Activated naive CD4-positive, alpha-beta T cell treated with anti-CD3 and anti-CD28 coated beads, Interleukin-2, amount 50 U/mL, for 72 hours (primary cell): ENCODE results near the gene TSPAN5. TPM values are rescaled to one million over a fixed set of nuclear protein-coding genes. Genes with fewer than 3 reads are reported as not detected.
"Not testable (repeated sequence)": the region's sequence is repeated elsewhere in the genome, so short reads cannot be mapped to it uniquely, and the experiment has no call there.

Source experiments
- ATAC-seq, 2 donors: fragments of 150-1000 bp; cut with Tn5 transposase; 2 replicates each; pipeline ENCODE4 v1.10.0; 2021; ENCODE audit warnings: mild to moderate bottlenecking in 2 of 2, moderate library complexity in 2 of 2
- DNase-seq, 2 donors: peaks; one replicate each; pipeline ENCODE4 v3.0.0; 2021 to 2022; ENCODE audit warnings: low spot score in 2 of 2
- H3K27ac Mint-ChIP-seq, 2 donors: one replicate each; pipeline ENCODE4 v1.8.0; 2022; ENCODE audit warnings: mild to moderate bottlenecking in 2 of 2, mixed read lengths in 2 of 2
- H3K36me3 Mint-ChIP-seq, 2 donors: one replicate each; pipeline ENCODE4 v1.8.0; 2022; ENCODE audit warnings: mixed read lengths in 2 of 2
- H3K9me3 Mint-ChIP-seq, 2 donors: one replicate each; pipeline ENCODE4 v1.8.0; 2022; ENCODE audit warnings: mixed read lengths in 2 of 2
- total RNA-seq, 2 donors: library from RNA; stranded (reverse); gene quantifications; one replicate each; pipeline ENCODE4 v1.2.3, GENCODE V29; 2022

The TSPAN5 gene
- total RNA-seq, 2 donors from 2014 or later = 11.0 to 26.7 TPM

DNA sequence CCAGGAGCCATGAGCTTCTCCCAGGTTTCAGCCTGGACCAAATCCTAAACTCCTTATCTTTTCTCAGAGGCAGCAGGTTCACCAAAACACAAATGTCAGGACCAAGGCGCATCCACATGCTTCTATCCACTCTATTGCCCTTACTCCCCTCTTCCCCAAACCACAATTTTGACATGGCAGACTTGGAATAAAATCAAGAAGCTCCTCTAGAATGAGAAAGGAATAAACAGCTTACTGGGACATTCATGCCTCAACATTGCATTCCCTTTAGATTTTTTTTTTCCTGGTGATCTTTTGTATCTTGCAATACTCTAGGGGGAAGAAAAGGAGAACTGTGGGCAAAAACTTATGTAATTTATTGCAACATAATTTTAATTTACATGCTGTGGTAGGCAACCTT, 119.1 kb downstream of the TSPAN5 start:
- DNase-seq (no peak), ATAC-seq (no peak)
- Mint-ChIP-seq H3K27ac (no peak overlapping the region), H3K36me3 (peaks cover 0 to 20% of the 10 kb centered on the region in 2 donors), H3K9me3 (peaks cover 0 to 4% of the 10 kb centered on the region in 2 donors)

DNA sequence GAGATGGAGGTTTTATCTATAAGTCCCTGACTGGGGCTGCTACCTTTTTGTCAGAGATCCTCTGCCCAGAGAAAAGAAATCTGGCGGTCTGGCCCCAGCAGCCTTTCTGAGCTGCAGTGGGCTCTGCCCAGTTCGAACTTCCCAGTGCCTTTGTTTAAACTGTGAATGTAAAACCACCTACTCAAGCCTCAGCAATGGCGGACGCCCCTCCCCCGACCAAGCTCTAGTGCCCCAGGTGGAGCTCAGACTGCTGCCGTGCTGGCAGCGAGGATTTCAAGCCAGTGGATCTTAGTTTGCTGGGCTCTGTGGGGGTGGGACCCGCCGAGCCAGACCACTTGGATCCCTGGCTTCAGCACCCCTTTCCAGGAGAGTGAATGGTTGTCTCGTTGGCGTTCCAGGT, 121.8 kb downstream of the TSPAN5 start:
- Mint-ChIP-seq H3K9me3 (peaks cover 4 to 12% of the 10 kb centered on the region in 2 donors), H3K27ac (no peak overlapping the region), H3K36me3 (peaks cover 5 to 40% of the 10 kb centered on the region in 2 donors)
- ATAC-seq (no peak), DNase-seq (no peak)

DNA sequence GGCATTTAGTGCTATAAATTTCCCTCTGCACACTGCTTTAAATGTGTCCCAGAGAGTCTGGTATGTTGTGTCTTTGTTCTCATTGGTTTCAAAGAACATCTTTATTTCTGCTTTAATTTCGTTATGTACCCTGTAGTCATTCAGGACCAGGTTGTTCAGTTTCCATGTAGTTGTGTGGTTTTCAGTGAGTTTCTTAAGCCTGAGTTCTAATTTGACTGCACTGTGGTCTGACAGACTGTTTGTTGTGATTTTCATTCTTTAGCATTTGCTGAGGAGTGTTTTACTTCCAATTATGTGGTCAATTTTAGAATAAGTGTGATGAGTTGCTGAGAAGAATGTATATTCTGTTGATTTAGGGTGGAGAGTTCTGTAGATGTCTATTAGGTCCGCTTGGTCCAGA, 124.3 kb downstream of the TSPAN5 start:
- H3K9me3 Mint-ChIP-seq = peaks cover 4 to 12% of the 10 kb centered on the region in 2 donors
- H3K27ac Mint-ChIP-seq = peak overlapping the region in 1 of 2 donors; percentile 88
- peaks cover 5 to 37% of the 10 kb centered on the region in 2 donors for H3K36me3 Mint-ChIP-seq
- ATAC-seq, DNase-seq: not testable (repeated sequence)

DNA sequence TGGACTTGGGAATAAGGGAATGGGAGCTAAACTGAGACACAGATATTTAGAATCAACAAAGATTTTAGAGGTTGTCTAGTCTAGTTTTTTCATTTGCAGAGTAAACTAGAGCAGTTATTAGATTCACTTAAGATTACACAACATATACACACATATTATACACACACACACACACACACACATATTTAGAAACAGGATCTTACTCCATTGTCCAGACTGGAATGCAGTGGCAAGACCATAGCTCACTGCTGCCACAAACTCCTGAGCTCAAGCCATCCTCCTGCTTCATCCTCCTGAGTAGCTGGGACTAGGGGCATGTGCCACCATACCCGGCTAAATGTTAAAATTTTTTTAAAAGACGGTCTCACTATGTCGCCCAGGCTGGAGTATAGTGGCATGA, 127.8 kb downstream of the TSPAN5 start:
- Mint-ChIP-seq H3K9me3 (peaks cover 4 to 12% of the 10 kb centered on the region in 2 donors), H3K36me3 (peaks cover 5 to 30% of the 10 kb centered on the region in 2 donors), H3K27ac (no peak overlapping the region)
- ATAC-seq (no peak), DNase-seq (no peak)

DNA sequence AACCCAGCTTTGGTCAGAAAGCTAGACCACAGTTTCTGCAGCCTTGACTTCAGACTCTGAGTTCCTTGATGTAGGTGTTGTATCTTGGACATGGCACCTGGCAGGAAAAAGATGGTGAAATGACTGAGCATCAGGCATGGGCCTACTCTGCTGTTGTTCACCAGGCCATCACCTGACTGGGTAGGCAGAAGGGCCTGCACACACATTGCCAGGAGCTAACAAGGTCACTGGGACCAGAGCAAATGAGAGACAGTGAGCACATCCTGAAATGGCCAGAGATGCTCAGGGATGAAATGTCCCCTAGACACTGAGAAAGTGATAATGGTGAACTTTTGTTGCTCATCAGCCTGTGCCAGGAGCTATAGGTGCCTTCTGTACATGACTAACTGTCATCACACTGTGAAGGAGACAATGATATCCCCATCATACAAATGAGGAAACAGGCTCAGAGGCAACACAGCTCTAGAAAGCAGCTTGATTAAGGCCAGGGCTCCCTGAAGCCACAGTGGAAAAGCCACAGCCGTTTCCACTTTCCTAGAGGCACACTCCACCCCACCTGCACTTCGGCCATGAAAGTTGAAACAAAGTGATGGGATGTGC, 128.3 kb downstream of the TSPAN5 start:
- peak in 1 of 2 donors; percentile 33 for ATAC-seq
- H3K27ac Mint-ChIP-seq = peak overlapping the region in 1 of 2 donors; percentile 15
- no peak for DNase-seq
- peaks cover 5 to 27% of the 10 kb centered on the region in 2 donors for H3K36me3 Mint-ChIP-seq
- peaks cover 4 to 12% of the 10 kb centered on the region in 2 donors for H3K9me3 Mint-ChIP-seq

DNA sequence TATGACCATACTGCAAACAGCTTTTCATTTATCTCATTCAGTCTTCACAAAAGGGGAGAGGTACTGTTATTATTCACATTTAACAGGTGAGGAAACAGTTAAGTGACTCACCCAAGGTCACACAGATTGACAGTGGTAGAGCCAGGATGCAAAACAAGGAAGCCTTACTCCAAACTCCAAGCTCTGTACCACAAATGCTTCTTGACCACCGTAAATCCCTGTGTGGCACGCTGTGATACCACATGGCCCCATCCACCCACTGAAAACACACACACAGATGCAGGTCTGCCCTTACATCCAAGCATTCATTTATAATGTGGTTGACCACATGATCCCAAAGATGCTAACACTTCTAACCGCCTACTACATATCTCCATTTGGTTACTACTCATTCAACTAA, 129.5 kb downstream of the TSPAN5 start:
- DNase-seq (peak in 1 of 2 donors; percentile 26), ATAC-seq (peak; percentile 80 to 89)
- Mint-ChIP-seq H3K36me3 (peaks cover under 1 to 24% of the 10 kb centered on the region in 2 donors), H3K27ac (peak overlapping the region in 1 of 2 donors; percentile 2), H3K9me3 (peaks cover 1 to 4% of the 10 kb centered on the region in 2 donors)

DNA sequence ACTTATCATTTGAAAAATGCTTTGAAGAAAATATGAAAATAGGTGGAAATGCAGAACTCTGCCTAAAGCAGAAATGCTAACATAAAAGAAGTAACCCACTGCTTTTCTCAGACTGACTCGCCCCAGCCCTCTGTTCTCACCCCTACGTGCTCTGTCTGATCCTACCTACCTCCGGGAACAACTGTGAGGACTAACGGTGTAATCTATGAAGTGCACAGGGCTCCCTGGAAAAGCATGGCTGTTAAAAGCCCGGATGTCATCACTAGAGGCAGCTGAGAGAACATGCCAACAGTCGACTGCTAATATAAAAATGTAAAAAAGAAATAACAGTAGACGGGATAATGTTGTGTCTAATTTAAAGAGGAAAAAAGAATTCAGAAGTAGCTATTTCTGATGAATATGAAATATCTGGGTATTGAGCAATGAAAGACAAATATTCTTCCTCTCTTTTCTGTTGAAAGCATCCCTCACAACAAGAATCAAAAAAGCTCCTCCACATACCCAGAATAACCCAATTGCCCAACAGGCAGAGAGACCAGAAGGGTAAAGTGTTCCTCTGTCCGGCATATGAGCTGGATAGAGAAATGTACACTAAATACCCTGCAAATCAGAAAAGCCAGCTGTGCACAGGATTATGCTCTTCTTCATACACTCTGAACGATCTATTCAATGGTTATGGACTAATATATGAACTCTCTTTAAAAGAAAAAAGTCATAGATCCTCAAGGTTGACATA, 130.7 kb downstream of the TSPAN5 start:
- ATAC-seq = no peak
- no peak for DNase-seq
- Mint-ChIP-seq H3K36me3 (peaks cover 0 to 18% of the 10 kb centered on the region in 2 donors), H3K27ac (no peak overlapping the region), H3K9me3 (peaks cover 0 to 3% of the 10 kb centered on the region in 2 donors)

DNA sequence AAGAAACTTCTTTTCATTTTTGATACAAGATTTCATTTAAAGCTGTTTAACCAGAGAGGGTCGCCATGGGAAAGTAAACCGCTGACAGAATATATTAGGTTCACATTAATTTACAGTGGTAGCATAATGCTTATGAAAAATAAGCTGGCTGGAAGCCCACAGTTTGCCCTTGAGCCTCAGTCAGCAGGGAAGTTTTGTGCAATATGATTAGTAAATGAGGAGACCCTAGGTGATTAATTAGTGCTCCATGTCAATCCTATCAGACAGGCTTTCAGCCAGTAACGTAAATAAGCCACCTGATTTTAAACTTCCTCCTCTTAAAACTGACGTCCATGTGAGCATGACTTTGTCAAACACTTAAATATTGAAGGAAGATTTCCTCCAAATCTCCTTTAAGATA, 134.2 kb downstream of the TSPAN5 start:
- no peak for ATAC-seq
- H3K9me3 Mint-ChIP-seq = no peaks in the 10 kb centered on the region
- no peak for DNase-seq
- H3K36me3 Mint-ChIP-seq = peaks cover 0 to 6% of the 10 kb centered on the region in 2 donors
- no peak overlapping the region for H3K27ac Mint-ChIP-seq

DNA sequence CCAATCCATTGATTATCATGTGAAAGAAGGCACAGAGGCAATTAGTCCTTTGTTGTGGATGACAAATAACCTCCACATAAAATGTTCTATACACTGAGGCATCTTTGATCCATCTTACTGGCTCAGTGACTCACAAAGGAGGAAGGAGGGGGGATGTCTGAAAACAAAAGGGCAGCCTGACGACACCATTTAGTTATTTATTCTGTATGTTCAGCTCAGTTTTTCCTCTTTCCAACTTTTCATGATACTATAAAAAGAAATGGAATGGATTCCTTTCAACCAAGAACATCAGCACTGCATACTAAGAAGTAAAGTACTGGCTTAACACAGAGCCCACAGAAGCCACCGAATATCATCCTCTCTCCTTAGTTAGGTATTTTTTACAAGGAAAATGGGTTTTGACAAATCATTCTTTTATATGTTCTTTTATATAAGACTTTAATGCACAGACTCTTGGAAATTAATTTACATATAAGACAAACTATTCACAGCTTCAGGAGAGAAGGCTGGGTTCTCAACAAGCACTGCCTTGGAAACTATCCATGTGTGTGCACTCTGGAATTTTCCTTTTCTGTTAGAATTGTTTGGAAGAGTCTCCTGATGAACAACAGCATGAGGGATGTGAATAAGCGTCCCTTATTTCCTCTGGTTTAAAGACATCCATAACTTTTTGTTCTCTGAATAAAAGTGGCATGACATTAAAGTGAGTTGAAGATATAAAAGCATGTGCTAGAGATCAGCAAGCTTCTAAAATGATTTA, 135.6 kb downstream of the TSPAN5 start:
- Mint-ChIP-seq H3K27ac (peak overlapping the region; percentile 54 to 84), H3K36me3 (peaks cover 0 to 6% of the 10 kb centered on the region in 2 donors), H3K9me3 (no peaks in the 10 kb centered on the region)
- ATAC-seq = peak; percentile 84 to 91
- no peak for DNase-seq

DNA sequence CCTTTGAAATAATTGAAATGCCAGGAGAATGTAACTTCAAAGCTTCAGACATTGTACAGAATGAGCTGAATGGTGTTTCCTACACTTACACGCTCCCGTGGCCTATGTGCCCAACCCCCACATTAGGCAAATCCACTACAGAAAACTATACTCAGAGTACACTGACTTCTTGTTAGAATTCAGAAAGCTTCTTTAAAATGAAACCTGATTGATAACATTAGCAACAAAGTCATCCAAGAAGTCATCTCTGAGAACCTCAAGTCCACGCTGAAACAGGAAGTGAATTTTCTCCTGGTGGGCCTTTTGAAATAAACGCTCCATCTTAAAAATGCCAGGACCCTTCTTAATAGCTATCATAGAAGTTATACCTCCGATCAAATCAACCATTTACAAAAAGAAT, 136.3 kb downstream of the TSPAN5 start:
- peaks cover 0 to 8% of the 10 kb centered on the region in 2 donors for H3K36me3 Mint-ChIP-seq
- no peak for DNase-seq
- peak; percentile 14 to 60 for ATAC-seq
- H3K27ac Mint-ChIP-seq = peak overlapping the region; percentile 54 to 84
- no peaks in the 10 kb centered on the region for H3K9me3 Mint-ChIP-seq

DNA sequence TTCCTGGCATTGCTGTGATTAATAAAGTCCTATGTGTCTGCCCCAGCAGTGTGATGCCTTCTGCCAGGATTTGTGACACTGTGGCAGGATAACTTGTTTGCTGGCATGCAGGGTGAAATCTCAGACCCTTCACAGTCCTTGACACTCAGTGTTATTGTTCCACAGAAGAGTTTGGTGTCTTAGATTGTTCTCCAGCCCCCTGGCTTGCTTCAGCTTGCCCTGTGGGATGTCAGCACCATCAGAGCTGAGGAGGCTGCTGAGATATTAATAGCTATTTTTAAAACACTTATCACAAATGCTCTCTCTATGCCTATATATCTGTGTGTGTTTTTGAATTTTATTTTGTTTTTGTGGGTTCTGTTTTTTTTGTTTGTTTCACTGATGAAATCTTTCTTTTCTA, 136.9 kb downstream of the TSPAN5 start:
- peaks cover 0 to 12% of the 10 kb centered on the region in 2 donors for H3K36me3 Mint-ChIP-seq
- ATAC-seq = no peak
- no peak for DNase-seq
- H3K9me3 Mint-ChIP-seq = no peaks in the 10 kb centered on the region
- H3K27ac Mint-ChIP-seq = peak overlapping the region; percentile 54 to 84

DNA sequence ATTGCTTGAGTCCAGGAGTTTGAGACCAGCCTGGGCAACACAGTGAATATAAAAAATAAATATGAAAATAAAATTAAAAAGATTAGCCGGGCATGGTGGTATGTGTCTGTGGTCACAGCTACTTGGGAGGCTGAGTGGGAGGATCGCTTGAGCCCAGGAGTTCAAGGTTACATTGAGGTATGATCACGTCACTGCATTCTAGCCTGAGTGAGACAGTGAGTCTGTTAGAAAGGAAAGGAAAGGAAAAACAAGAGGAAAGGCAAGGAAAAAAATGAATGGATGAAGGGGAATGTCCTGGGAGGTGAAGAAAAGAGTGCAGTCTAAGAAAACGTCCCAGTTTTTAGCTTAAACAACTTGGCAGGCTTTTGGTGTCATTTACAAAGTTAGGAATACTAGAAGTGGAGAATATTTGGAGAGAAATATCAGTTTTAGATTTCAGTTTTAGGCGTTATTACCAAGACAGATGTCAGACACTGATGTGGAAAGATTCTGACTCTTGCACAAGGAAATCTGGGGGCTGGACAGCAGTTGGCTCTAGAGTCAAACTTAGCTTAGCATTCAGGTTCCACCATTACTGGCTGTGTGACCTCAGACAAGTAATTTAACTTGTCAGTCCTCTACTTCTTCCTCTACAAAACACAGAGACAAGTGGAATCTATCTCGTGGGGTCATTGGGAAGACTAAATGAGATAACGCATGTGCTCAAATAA, 139.0 kb downstream of the TSPAN5 start:
- H3K9me3 Mint-ChIP-seq = no peaks in the 10 kb centered on the region
- H3K27ac Mint-ChIP-seq = peak overlapping the region; percentile 4 to 62
- no peak for DNase-seq

DNA sequence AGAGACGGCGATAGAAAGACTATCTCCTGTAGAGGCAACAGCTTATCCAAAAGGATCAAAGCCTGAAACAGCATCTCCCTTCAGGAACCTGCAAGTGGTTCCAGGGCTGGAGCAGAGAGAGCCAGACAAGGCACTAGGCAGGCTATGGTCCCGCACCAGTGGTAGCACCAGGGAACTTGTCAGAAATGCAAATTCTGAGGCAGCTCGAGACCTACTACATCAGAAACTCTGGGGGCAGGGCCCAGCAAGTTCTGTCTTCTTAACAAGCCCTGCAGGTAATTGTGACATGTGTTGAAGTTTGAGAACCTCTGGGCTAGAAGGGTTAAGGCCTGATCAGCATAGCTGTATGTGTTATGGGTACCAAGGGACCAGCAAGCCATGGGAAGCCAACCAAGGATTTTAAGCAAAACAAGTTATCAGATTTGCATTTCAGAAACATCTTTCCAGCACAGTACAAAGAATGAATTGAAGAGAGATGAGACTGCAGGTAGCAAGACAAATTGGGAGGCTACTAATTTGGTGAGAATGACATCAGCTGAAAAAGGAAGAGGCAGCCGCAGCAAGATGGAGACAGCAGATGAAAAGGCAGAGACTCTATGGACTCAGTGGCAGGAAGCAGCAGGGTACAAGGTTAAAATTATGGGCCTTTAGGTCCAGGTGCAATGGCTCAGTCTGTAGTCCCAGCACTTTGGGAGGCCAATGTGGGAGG, 139.7 kb downstream of the TSPAN5 start:
- H3K9me3 Mint-ChIP-seq = no peaks in the 10 kb centered on the region
- DNase-seq (no peak), ATAC-seq (peak; percentile 14 to 30)
- H3K36me3 Mint-ChIP-seq = peaks cover 0 to 15% of the 10 kb centered on the region in 2 donors
- peak overlapping the region; percentile 0 to 62 for H3K27ac Mint-ChIP-seq

More for the DNA sequence above, 139.0 kb downstream of the TSPAN5 start:
- no peak for ATAC-seq
- H3K36me3 Mint-ChIP-seq = peaks cover 0 to 15% of the 10 kb centered on the region in 2 donors

DNA sequence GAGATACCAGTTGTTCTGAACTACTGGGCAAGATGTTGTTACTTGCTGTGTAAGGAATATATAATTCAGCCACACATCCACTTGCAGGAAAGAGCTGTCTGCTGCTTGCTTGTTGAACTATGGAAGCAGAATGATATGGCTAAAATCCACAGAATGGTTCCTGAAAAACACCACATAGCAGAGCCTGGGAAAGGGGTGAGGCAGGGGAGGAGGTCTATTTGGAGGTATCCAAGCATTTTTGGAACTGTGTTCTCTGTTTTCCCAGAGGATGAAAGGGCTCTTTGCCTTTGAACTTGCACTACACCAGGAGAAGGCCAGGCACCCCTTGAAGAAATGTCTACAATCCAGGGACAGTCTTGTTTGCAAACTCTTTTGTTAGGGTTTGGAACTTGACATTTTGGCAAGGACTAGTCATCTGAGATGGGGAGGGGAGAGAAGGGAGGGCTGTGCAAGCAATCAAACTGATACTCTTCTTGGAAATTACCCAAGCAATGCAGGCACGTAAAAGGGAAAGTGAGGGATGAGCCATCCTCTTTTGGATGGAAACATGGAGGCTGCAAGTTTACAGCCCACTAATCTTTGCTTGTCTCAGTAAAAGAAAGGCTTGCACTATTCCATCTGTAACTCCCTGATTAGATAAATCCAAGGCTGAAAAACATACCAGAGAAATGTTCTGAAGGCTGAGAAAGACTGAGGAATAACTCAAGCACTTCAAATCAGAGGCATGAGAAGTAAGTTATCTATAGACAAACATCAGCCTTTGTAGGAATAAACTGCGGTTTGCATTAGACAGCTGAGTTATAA, 141.0 kb downstream of the TSPAN5 start:
- peaks cover 0 to 6% of the 10 kb centered on the region in 2 donors for H3K9me3 Mint-ChIP-seq
- ATAC-seq (peak; percentile 54 to 78), DNase-seq (no peak)
- H3K27ac Mint-ChIP-seq = peak overlapping the region; percentile 11 to 35
- peaks cover 0 to 21% of the 10 kb centered on the region in 2 donors for H3K36me3 Mint-ChIP-seq
